Gastrocnemius medialis (tissue), 4 donors: ENCODE data around the gene OCA2.

Experiments used
- CTCF ChIP-seq, 5 experiments: fragments of 450-650 bp in 3 of 5; fragments of 200-600 bp in 2 of 5; sonication (generic) in 2 of 5; IDR thresholded peaks in 4 of 5; conservative IDR thresholded peaks in 1 of 5; 1 replicate in 4 of 5; 2 replicates in 1 of 5; pipeline ENCODE4 v1.5.1; 2016 to 2019; ENCODE audit warnings: antibody characterized with exemption in 5 of 5, mild to moderate bottlenecking in 3 of 5, moderate library complexity in 3 of 5
- POLR2A ChIP-seq, 2 donors: fragments of 450-650 bp; IDR thresholded peaks; one replicate each; pipeline ENCODE4 v1.6.1; 2017; ENCODE audit warnings: antibody characterized with exemption in 2 of 2, mild to moderate bottlenecking in 2 of 2, moderate library complexity in 2 of 2

- no peak for TF ChIP-seq CTCF (IDR thresholded peaks at IDR 0.05 in 4 of 5, conservative IDR thresholded peaks at IDR 0.05 in 1 of 5)
- no peak for TF ChIP-seq POLR2A (IDR thresholded peaks at IDR 0.05)
Measured at GRCh38 chr15:27949089-27949488, 150.0 kb downstream of the OCA2 start.
